Tibial nerve (tissue), 4 donors: Measurements from ENCODE around the gene ADAT3.

Experiments
- EP300 ChIP-seq, 2 donors: sonication (generic); formaldehyde crosslinking; IDR thresholded peaks; one replicate each; pipeline ENCODE4 v1.6.1; 2017; ENCODE audit warnings: antibody characterized with exemption in 2 of 2, mild to moderate bottlenecking in 1 of 2
- POLR2A ChIP-seq, 2 donors: fragments of 450-650 bp; IDR thresholded peaks; one replicate each; pipeline ENCODE4 v1.6.1; 2017; ENCODE audit warnings: antibody characterized with exemption in 2 of 2, mild to moderate bottlenecking in 2 of 2, moderate library complexity in 2 of 2
- TF ChIP-seq, protein P1 (sequence below), 5 experiments: fragments of 200-600 bp in 3 of 5; fragments of 450-650 bp in 2 of 5; sonication (generic) in 3 of 5; IDR thresholded peaks; one replicate each; pipeline ENCODE4 v1.5.1; 2016 to 2019; ENCODE audit warnings: antibody characterized with exemption in 5 of 5, mild to moderate bottlenecking in 3 of 5, moderate library complexity in 2 of 5

DNA sequence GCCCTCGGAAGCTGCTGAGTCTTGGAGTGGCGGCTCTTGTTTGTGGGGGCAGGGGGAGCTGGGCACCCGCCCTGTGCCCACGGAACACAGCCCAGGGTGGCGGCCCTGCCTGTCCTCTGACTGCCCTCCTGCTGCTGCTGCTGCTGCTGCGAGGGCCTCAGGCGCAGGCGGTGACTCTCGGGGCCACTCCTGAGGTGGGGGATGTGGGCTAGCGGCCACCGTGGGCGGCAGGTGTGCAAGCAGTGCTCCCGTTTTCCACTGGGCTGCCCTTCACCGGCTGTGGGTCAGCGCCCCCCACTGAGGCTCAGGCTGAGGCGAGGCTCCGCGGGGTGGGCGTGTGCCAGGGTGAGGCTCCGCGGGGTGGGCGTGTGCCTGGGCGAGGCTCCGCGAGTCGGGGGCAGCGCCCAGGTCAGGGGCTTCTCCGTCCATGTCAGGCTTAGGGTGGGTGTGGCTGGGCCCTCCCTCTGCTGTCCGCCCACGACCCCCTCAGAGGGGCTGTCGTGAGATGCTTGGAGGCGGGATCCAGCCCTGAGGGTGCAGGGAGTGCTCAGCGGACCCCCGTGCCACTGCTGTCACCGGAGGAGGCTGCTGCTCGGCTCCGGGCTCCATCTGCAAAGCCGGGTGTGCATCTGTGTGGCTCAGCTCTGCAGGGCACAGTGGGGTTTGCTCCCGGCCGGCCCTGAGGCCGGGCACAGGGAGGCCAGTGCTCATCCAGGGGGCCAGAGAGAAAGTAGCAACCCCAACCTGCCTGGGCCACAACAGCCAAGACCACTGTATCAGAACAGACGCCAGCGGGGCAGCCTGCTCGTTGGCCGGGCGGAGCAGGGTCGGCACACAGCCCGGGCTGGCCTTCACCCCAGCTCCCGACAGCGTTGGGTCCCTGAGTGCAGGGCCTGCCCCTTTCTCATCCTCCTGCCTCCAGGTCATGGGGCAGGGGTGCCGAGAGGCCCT lies 50.2 kb downstream of the ADAT3 start:
- TF ChIP-seq, protein P1, sequence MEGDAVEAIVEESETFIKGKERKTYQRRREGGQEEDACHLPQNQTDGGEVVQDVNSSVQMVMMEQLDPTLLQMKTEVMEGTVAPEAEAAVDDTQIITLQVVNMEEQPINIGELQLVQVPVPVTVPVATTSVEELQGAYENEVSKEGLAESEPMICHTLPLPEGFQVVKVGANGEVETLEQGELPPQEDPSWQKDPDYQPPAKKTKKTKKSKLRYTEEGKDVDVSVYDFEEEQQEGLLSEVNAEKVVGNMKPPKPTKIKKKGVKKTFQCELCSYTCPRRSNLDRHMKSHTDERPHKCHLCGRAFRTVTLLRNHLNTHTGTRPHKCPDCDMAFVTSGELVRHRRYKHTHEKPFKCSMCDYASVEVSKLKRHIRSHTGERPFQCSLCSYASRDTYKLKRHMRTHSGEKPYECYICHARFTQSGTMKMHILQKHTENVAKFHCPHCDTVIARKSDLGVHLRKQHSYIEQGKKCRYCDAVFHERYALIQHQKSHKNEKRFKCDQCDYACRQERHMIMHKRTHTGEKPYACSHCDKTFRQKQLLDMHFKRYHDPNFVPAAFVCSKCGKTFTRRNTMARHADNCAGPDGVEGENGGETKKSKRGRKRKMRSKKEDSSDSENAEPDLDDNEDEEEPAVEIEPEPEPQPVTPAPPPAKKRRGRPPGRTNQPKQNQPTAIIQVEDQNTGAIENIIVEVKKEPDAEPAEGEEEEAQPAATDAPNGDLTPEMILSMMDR (IDR thresholded peaks at IDR 0.05) = no peak
- no peak for TF ChIP-seq POLR2A (IDR thresholded peaks at IDR 0.05)
- TF ChIP-seq EP300 (IDR thresholded peaks at IDR 0.05) = no peak
